ENCODE measurements around the gene COG2.

COG2 gene

GRCh38 chr1:230669543-230669942 is 27.3 kb downstream of the COG2 start:
- no peaks in the 10 kb centered on the region for H3K4me1 ChIP-seq (ENCODE audit: control insufficient read depth, insufficient read depth, low read length)
- no peak overlapping the region for H3K27ac ChIP-seq (ENCODE audit: low read depth, low read length)
- H3K4me3 ChIP-seq (ENCODE audit: low read depth, low read length), result no peak overlapping the region
- peaks cover 88% of the 10 kb centered on the region for H3K36me3 ChIP-seq (ENCODE audit: control insufficient read depth, insufficient read depth, low read length)
- no peaks in the 10 kb centered on the region for H3K27me3 ChIP-seq (ENCODE audit: control insufficient read depth, insufficient read depth, low read length)
- H3K9ac ChIP-seq (ENCODE audit: low read length), result no peak overlapping the region
- no peaks in the 10 kb centered on the region for H3K9me3 ChIP-seq (ENCODE audit: control insufficient read depth, insufficient read depth, low read depth, low read length)

- no peak overlapping the region for H3K27ac ChIP-seq (ENCODE audit: low read depth, low read length)
- no peaks in the 10 kb centered on the region for H3K9me3 ChIP-seq (ENCODE audit: control insufficient read depth, insufficient read depth, low read depth, low read length)
- H3K27me3 ChIP-seq (ENCODE audit: control insufficient read depth, insufficient read depth, low read length), result no peaks in the 10 kb centered on the region
- no peaks in the 10 kb centered on the region for H3K4me1 ChIP-seq (ENCODE audit: control insufficient read depth, insufficient read depth, low read length)
- H3K4me3 ChIP-seq (ENCODE audit: low read depth, low read length), result no peak overlapping the region
- no peak overlapping the region for H3K9ac ChIP-seq (ENCODE audit: low read length)
- peaks cover 91% of the 10 kb centered on the region for H3K36me3 ChIP-seq (ENCODE audit: control insufficient read depth, insufficient read depth, low read length)
Observed at GRCh38 chr1:230674581-230674980, 32.3 kb downstream of the COG2 start.

- Histone ChIP-seq H3K4me3 (ENCODE audit: low read depth, low read length) (no peak overlapping the region), H3K9ac (ENCODE audit: low read length) (no peak overlapping the region), H3K36me3 (ENCODE audit: control insufficient read depth, insufficient read depth, low read length) (peaks cover 92% of the 10 kb centered on the region), H3K9me3 (ENCODE audit: control insufficient read depth, insufficient read depth, low read depth, low read length) (no peaks in the 10 kb centered on the region), H3K27ac (ENCODE audit: low read depth, low read length) (no peak overlapping the region), H3K27me3 (ENCODE audit: control insufficient read depth, insufficient read depth, low read length) (no peaks in the 10 kb centered on the region), H3K4me1 (ENCODE audit: control insufficient read depth, insufficient read depth, low read length) (no peaks in the 10 kb centered on the region)
Observed at GRCh38 chr1:230677200-230677599, 34.9 kb downstream of the COG2 start.

- Histone ChIP-seq H3K4me3 (ENCODE audit: low read depth, low read length) (no peak overlapping the region), H3K27ac (ENCODE audit: low read depth, low read length) (no peak overlapping the region), H3K36me3 (ENCODE audit: control insufficient read depth, insufficient read depth, low read length) (peaks cover 93% of the 10 kb centered on the region), H3K9ac (ENCODE audit: low read length) (no peak overlapping the region), H3K4me1 (ENCODE audit: control insufficient read depth, insufficient read depth, low read length) (no peaks in the 10 kb centered on the region), H3K9me3 (ENCODE audit: control insufficient read depth, insufficient read depth, low read depth, low read length) (no peaks in the 10 kb centered on the region), H3K27me3 (ENCODE audit: control insufficient read depth, insufficient read depth, low read length) (no peaks in the 10 kb centered on the region)
Observed at GRCh38 chr1:230679192-230679591, 36.9 kb downstream of the COG2 start.

GRCh38 chr1:230679825-230680224 is 37.5 kb downstream of the COG2 start:
- H3K9me3 ChIP-seq (ENCODE audit: control insufficient read depth, insufficient read depth, low read depth, low read length), result no peaks in the 10 kb centered on the region
- no peak overlapping the region for H3K27ac ChIP-seq (ENCODE audit: low read depth, low read length)
- peaks cover 94% of the 10 kb centered on the region for H3K36me3 ChIP-seq (ENCODE audit: control insufficient read depth, insufficient read depth, low read length)
- H3K27me3 ChIP-seq (ENCODE audit: control insufficient read depth, insufficient read depth, low read length), result no peaks in the 10 kb centered on the region
- no peaks in the 10 kb centered on the region for H3K4me1 ChIP-seq (ENCODE audit: control insufficient read depth, insufficient read depth, low read length)
- H3K9ac ChIP-seq (ENCODE audit: low read length), result no peak overlapping the region
- no peak overlapping the region for H3K4me3 ChIP-seq (ENCODE audit: low read depth, low read length)

- Histone ChIP-seq H3K4me3 (ENCODE audit: low read depth, low read length) (no peak overlapping the region), H3K27me3 (ENCODE audit: control insufficient read depth, insufficient read depth, low read length) (no peaks in the 10 kb centered on the region), H3K9me3 (ENCODE audit: control insufficient read depth, insufficient read depth, low read depth, low read length) (no peaks in the 10 kb centered on the region), H3K9ac (ENCODE audit: low read length) (no peak overlapping the region), H3K36me3 (ENCODE audit: control insufficient read depth, insufficient read depth, low read length) (peaks cover 95% of the 10 kb centered on the region), H3K27ac (ENCODE audit: low read depth, low read length) (no peak overlapping the region), H3K4me1 (ENCODE audit: control insufficient read depth, insufficient read depth, low read length) (no peaks in the 10 kb centered on the region)
Observed at GRCh38 chr1:230680300-230681025, 38.2 kb downstream of the COG2 start.

- no peaks in the 10 kb centered on the region for H3K4me1 ChIP-seq (ENCODE audit: control insufficient read depth, insufficient read depth, low read length)
- peaks cover 97% of the 10 kb centered on the region for H3K36me3 ChIP-seq (ENCODE audit: control insufficient read depth, insufficient read depth, low read length)
- H3K9me3 ChIP-seq (ENCODE audit: control insufficient read depth, insufficient read depth, low read depth, low read length), result no peaks in the 10 kb centered on the region
- no peak overlapping the region for H3K4me3 ChIP-seq (ENCODE audit: low read depth, low read length)
- H3K9ac ChIP-seq (ENCODE audit: low read length), result no peak overlapping the region
- no peak overlapping the region for H3K27ac ChIP-seq (ENCODE audit: low read depth, low read length)
- H3K27me3 ChIP-seq (ENCODE audit: control insufficient read depth, insufficient read depth, low read length), result no peaks in the 10 kb centered on the region
Observed at GRCh38 chr1:230681599-230681998, 39.3 kb downstream of the COG2 start.

- H3K36me3 ChIP-seq (ENCODE audit: control insufficient read depth, insufficient read depth, low read length), result peaks cover 98% of the 10 kb centered on the region
- H3K4me1 ChIP-seq (ENCODE audit: control insufficient read depth, insufficient read depth, low read length), result no peaks in the 10 kb centered on the region
- no peak overlapping the region for H3K27ac ChIP-seq (ENCODE audit: low read depth, low read length)
- no peaks in the 10 kb centered on the region for H3K27me3 ChIP-seq (ENCODE audit: control insufficient read depth, insufficient read depth, low read length)
- H3K4me3 ChIP-seq (ENCODE audit: low read depth, low read length), result no peak overlapping the region
- H3K9me3 ChIP-seq (ENCODE audit: control insufficient read depth, insufficient read depth, low read depth, low read length), result no peaks in the 10 kb centered on the region
- no peak overlapping the region for H3K9ac ChIP-seq (ENCODE audit: low read length)
Observed at GRCh38 chr1:230682274-230682673, 40.0 kb downstream of the COG2 start.

- H3K4me3 ChIP-seq (ENCODE audit: low read depth, low read length), result no peak overlapping the region
- no peaks in the 10 kb centered on the region for H3K9me3 ChIP-seq (ENCODE audit: control insufficient read depth, insufficient read depth, low read depth, low read length)
- H3K27me3 ChIP-seq (ENCODE audit: control insufficient read depth, insufficient read depth, low read length), result no peaks in the 10 kb centered on the region
- H3K36me3 ChIP-seq (ENCODE audit: control insufficient read depth, insufficient read depth, low read length), result peaks cover 98% of the 10 kb centered on the region
- H3K4me1 ChIP-seq (ENCODE audit: control insufficient read depth, insufficient read depth, low read length), result no peaks in the 10 kb centered on the region
- H3K27ac ChIP-seq (ENCODE audit: low read depth, low read length), result no peak overlapping the region
- H3K9ac ChIP-seq (ENCODE audit: low read length), result no peak overlapping the region
Observed at GRCh38 chr1:230682882-230683610, 40.8 kb downstream of the COG2 start.

- Histone ChIP-seq H3K36me3 (ENCODE audit: control insufficient read depth, insufficient read depth, low read length) (peaks cover 96% of the 10 kb centered on the region), H3K9me3 (ENCODE audit: control insufficient read depth, insufficient read depth, low read depth, low read length) (no peaks in the 10 kb centered on the region), H3K9ac (ENCODE audit: low read length) (no peak overlapping the region), H3K4me3 (ENCODE audit: low read depth, low read length) (no peak overlapping the region), H3K27me3 (ENCODE audit: control insufficient read depth, insufficient read depth, low read length) (no peaks in the 10 kb centered on the region), H3K27ac (ENCODE audit: low read depth, low read length) (no peak overlapping the region), H3K4me1 (ENCODE audit: control insufficient read depth, insufficient read depth, low read length) (no peaks in the 10 kb centered on the region)
Observed at GRCh38 chr1:230684146-230684545, 41.9 kb downstream of the COG2 start.

- H3K27me3 ChIP-seq (ENCODE audit: control insufficient read depth, insufficient read depth, low read length), result no peaks in the 10 kb centered on the region
- no peaks in the 10 kb centered on the region for H3K9me3 ChIP-seq (ENCODE audit: control insufficient read depth, insufficient read depth, low read depth, low read length)
- peaks cover 96% of the 10 kb centered on the region for H3K36me3 ChIP-seq (ENCODE audit: control insufficient read depth, insufficient read depth, low read length)
- no peak overlapping the region for H3K9ac ChIP-seq (ENCODE audit: low read length)
- no peak overlapping the region for H3K27ac ChIP-seq (ENCODE audit: low read depth, low read length)
- H3K4me3 ChIP-seq (ENCODE audit: low read depth, low read length), result no peak overlapping the region
- H3K4me1 ChIP-seq (ENCODE audit: control insufficient read depth, insufficient read depth, low read length), result no peaks in the 10 kb centered on the region
Observed at GRCh38 chr1:230684998-230685397, 42.7 kb downstream of the COG2 start.
